Stimulated activated naive B cell treated with anti-CD40 and anti-IgM and Interleukin-4, amounts not matched to agents 10 μg/mL and 1 μg/mL and 100 μg/mL, for 72 hours (primary cell): Measurements from ENCODE around the gene EML3.
"Not testable (repeated sequence)": the region's sequence is repeated elsewhere in the genome, so short reads cannot be mapped to it uniquely, and the experiment has no call there.

Experiments used
- ATAC-seq, 2 donors: fragments of 150-1000 bp; cut with Tn5 transposase; replicated peaks; 2 replicates each; pipeline ENCODE4 v1.10.0; 2021; ENCODE audit warnings: moderate library complexity in 1 of 2
- DNase-seq: peaks from one replicate; pipeline ENCODE4 v3.0.0; 2021
- H3K27ac Mint-ChIP-seq: one replicate; pipeline ENCODE4 v1.8.0; 2022; ENCODE audit warnings: mild to moderate bottlenecking, mixed read lengths
- H3K27me3 Mint-ChIP-seq, 2 donors: one replicate each; pipeline ENCODE4 v1.8.0; 2022; ENCODE audit warnings: mixed read lengths in 2 of 2
- H3K36me3 Mint-ChIP-seq, 2 donors: one replicate each; pipeline ENCODE4 v1.8.0; 2022; ENCODE audit warnings: mixed read lengths in 2 of 2, mild to moderate bottlenecking in 1 of 2
- H3K4me1 Mint-ChIP-seq, 2 donors: one replicate each; pipeline ENCODE4 v1.8.0; 2022; ENCODE audit warnings: mixed read lengths in 2 of 2, mild to moderate bottlenecking in 1 of 2
- H3K4me3 Mint-ChIP-seq, 2 donors: one replicate each; pipeline ENCODE4 v1.8.0; 2022; ENCODE audit warnings: mild to moderate bottlenecking in 2 of 2, mixed read lengths in 2 of 2, moderate library complexity in 1 of 2
- H3K9me3 Mint-ChIP-seq, 2 donors: one replicate each; pipeline ENCODE4 v1.8.0; 2022; ENCODE audit warnings: mixed read lengths in 2 of 2, mild to moderate bottlenecking in 1 of 2

Gene EML3

DNA sequence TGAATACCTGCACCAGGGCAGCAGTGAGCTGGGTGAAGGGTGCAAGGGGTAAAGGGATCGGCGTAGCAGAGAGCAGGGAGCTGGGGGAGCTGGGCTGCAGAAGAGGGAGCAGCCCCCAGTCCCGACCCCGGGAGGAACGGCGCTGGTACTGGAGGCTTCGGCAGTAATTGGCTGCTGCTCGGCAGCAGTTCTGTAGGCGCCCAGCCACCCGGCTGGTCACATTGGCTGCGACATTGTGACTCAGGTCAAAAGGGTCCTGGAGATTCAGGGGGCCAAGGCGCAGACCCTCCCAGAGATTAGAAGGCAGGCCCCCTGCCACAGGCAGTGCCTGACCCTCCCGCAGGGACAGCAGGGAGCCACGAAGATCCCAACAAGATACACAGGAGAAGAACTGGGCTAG lies 36.7 kb downstream of the EML3 start:
- Mint-ChIP-seq H3K9me3 (no peaks in the 10 kb centered on the region), H3K27me3 (no peaks in the 10 kb centered on the region), H3K27ac (peak overlapping the region; percentile 80), H3K4me1 (peaks cover 36 to 53% of the 10 kb centered on the region in 2 donors), H3K36me3 (peaks cover 54 to 67% of the 10 kb centered on the region in 2 donors), H3K4me3 (peak overlapping the region; percentile 94 to 97)
- DNase-seq (no peak), ATAC-seq (no peak)

DNA sequence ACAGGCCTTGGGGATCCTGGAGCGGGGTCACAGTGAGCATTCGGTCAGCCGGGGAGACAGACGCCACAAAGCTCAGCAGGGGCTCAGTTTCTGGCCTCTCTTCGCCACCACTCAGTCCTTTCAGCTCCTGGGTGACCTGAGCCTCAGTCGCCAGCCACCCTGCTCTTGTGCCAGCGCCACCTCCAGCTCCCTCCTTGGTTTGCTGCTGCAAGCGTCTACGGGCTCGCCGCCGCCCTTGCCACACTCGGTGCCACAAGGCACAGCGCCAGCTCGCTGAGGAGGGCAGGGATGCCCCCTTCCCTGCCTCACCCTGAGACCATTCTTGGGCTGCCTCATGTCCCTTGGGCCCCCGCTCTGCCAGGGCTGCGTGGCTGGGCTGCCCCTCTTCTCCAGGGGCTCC lies 37.4 kb downstream of the EML3 start:
- ATAC-seq (no peak), DNase-seq (no peak)
- H3K4me1 Mint-ChIP-seq: peaks cover 40 to 60% of the 10 kb centered on the region in 2 donors
- H3K4me3 Mint-ChIP-seq: peak overlapping the region; percentile 94 to 97
- no peaks in the 10 kb centered on the region for H3K27me3 Mint-ChIP-seq
- H3K36me3 Mint-ChIP-seq: peaks cover 58 to 72% of the 10 kb centered on the region in 2 donors
- peak overlapping the region; percentile 99 for H3K27ac Mint-ChIP-seq
- H3K9me3 Mint-ChIP-seq: no peaks in the 10 kb centered on the region

DNA sequence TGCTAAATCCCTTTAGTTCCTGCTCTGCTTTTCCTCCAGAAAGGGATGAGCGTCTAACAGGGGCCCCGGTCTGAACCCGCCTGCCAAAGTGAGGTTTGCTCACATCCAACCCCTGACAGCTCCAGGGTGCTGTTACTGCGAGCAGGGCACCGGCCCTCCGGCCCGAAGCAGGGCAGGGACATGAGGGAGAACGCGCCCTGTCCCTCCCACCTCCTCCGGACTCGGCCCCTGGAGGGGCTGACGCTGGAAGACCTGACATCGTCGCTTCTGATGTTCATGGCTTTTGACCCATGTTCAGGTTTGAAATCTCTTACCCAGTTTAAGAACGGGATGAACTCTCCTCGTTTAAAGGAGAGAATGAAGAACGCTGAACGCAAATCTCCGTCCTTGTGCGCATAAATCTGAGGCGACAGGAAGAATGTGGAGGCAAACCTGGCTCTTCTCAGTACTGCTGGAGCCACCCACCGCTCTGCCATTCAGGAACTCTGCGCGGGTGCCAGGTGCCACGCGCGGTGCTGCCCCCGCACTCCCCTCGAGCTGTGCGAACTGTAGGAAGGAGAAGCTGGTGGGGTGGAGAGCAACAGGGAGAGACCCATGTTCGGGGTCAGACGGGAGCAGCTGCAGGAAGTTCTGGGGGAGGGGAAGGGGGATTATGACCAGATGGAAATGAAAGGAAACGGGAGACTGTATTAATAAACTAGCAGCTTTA lies 38.1 kb downstream of the EML3 start:
- no peaks in the 10 kb centered on the region for H3K9me3 Mint-ChIP-seq
- peak overlapping the region; percentile 99 for H3K27ac Mint-ChIP-seq
- no peaks in the 10 kb centered on the region for H3K27me3 Mint-ChIP-seq
- peak; percentile 17 to 24 for ATAC-seq
- H3K36me3 Mint-ChIP-seq: peaks cover 59 to 77% of the 10 kb centered on the region in 2 donors
- DNase-seq: no peak
- peaks cover 40 to 63% of the 10 kb centered on the region in 2 donors for H3K4me1 Mint-ChIP-seq
- H3K4me3 Mint-ChIP-seq: peak overlapping the region; percentile 94 to 97

- DNase-seq (peak; percentile 99), ATAC-seq (peak; percentile 92 to 93)
- Mint-ChIP-seq H3K9me3 (no peaks in the 10 kb centered on the region), H3K36me3 (peaks cover 62 to 78% of the 10 kb centered on the region in 2 donors), H3K27me3 (no peaks in the 10 kb centered on the region), H3K27ac (peak within 1 kb of the TSS; percentile 99), H3K4me3 (peak within 1 kb of the TSS; percentile 94 to 97), H3K4me1 (peaks cover 40 to 63% of the 10 kb centered on the region in 2 donors)
These were observed 38.8 kb downstream of the EML3 start, which contains the start of gene EEF1G for GRCh38 chr11:62573592-62574362. Gene EEF1G (minus strand): TSS chr11:62573891. CDS start chr11:62573842, 49 bp downstream.

DNA sequence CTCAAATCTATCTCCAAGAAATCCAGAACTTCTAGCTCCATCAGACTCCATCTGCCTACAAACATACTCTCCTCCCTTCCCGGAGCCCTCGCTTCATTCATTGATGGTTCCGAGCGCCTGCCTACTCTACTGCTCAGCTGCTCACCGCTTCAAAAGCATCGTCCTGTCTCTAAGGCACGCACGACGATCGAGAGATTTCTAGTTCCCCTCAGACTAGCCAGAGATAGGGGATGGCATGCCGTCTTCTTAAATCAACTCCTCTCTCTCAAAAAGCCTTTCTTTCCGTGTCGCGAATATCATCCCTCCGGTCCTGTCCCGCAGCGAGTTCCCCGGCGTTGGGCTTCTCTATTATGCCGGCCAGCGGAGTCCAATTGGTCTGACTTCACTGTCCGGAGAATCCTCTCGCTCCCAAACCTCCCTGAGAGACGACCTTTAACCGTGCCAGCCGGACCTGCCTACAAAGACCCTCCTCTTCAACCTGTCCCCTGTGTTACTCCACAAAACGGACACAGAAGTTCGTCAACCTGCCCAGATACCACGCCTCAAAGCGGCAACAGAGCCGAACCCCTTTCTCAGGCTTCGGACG lies 39.5 kb downstream of the EML3 start:
- no peaks in the 10 kb centered on the region for H3K27me3 Mint-ChIP-seq
- peak; percentile 10 to 22 for ATAC-seq
- H3K4me3 Mint-ChIP-seq: peak overlapping the region; percentile 94 to 97
- H3K36me3 Mint-ChIP-seq: peaks cover 59 to 75% of the 10 kb centered on the region in 2 donors
- no peaks in the 10 kb centered on the region for H3K9me3 Mint-ChIP-seq
- peaks cover 40 to 63% of the 10 kb centered on the region in 2 donors for H3K4me1 Mint-ChIP-seq
- H3K27ac Mint-ChIP-seq: peak overlapping the region; percentile 99
- DNase-seq: no peak

DNA sequence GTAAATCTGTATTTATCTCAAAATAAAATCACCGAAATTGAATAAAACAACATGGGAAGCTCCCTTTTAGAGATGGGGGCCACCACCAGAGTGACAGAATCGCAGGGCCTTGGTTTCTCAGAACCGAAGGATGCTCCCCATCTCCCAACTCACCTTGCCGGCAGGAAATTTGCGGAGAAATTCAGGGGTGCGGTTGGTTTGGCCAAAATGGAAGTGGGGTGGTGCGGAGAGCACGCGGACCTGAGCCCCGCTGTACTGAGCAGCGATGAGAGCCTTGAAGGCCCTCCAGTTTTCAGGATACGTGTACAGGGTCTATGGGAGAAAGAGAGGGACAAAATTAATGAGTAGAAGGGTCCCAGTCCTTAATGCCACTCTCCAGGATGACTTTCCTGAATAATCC lies 40.1 kb downstream of the EML3 start:
- Mint-ChIP-seq H3K36me3 (peaks cover 58 to 74% of the 10 kb centered on the region in 2 donors), H3K27me3 (no peaks in the 10 kb centered on the region), H3K9me3 (no peaks in the 10 kb centered on the region), H3K4me1 (peaks cover 42 to 66% of the 10 kb centered on the region in 2 donors), H3K27ac (peak overlapping the region; percentile 99), H3K4me3 (peak overlapping the region; percentile 94 to 97)
- DNase-seq (no peak), ATAC-seq (no peak)

DNA sequence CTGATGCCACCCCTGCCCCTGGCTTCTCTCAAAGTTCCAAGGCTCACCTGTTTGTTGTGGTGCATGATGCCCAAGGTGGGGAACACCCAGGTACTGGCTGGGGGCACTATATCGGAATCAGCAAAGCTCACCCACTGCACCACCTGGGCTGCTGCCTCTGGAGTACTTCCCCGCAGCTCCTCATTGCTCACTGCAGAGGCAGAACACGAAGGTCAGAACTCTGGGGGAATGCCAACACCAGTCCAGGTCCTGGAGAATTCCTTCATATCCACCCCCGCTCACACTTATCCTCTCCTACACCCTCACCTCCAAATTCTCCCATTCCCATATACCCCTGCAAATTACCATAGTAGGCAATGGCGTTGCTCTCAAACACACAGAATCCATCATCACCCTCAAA lies 41.1 kb downstream of the EML3 start:
- H3K4me3 Mint-ChIP-seq: peak overlapping the region; percentile 94 to 97
- peak overlapping the region; percentile 99 for H3K27ac Mint-ChIP-seq
- peaks cover 62 to 73% of the 10 kb centered on the region in 2 donors for H3K36me3 Mint-ChIP-seq

GRCh38 chr11:62570903-62571302 lies 41.7 kb downstream of the EML3 start:
- peak in 1 of 2 donors; percentile 13 for ATAC-seq
- peaks cover 65 to 74% of the 10 kb centered on the region in 2 donors for H3K36me3 Mint-ChIP-seq
- H3K4me3 Mint-ChIP-seq: peak overlapping the region; percentile 94 to 97
- H3K4me1 Mint-ChIP-seq: peaks cover 48 to 72% of the 10 kb centered on the region in 2 donors
- H3K9me3 Mint-ChIP-seq, H3K27me3 Mint-ChIP-seq, DNase-seq: not testable (repeated sequence)
- peak overlapping the region; percentile 99 for H3K27ac Mint-ChIP-seq

More for the DNA sequence above, 41.1 kb downstream of the EML3 start:
- H3K9me3 Mint-ChIP-seq, ATAC-seq, DNase-seq, H3K27me3 Mint-ChIP-seq: not testable (repeated sequence)
- H3K4me1 Mint-ChIP-seq: peaks cover 46 to 72% of the 10 kb centered on the region in 2 donors

DNA sequence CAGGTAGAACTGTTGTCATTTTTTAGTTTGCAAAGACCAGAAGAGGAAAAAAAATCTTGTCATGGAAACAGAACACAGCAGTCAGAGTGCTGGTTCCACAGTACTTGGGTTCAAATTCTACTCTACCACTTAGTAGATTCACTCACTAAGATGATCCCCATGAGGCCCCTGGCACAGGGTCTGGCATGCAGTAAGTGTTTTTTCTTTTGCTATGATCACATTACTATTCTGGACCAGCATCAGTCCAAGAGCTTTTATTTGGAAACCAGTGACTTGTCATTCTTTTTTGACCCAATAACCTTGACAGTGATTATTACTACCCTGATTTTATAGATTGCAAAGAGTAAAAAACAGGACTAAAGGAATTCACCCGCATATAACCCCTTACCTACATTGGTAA lies 43.0 kb downstream of the EML3 start:
- no peak for DNase-seq
- Mint-ChIP-seq H3K36me3 (peaks cover 62 to 69% of the 10 kb centered on the region in 2 donors), H3K9me3 (no peaks in the 10 kb centered on the region), H3K27me3 (no peaks in the 10 kb centered on the region), H3K27ac (no peak overlapping the region), H3K4me3 (no peak overlapping the region), H3K4me1 (peaks cover 42 to 70% of the 10 kb centered on the region in 2 donors)
- no peak for ATAC-seq

GRCh38 chr11:62567018-62567633 lies 45.4 kb downstream of the EML3 start:
- peaks cover 48 to 59% of the 10 kb centered on the region in 2 donors for H3K36me3 Mint-ChIP-seq
- peak overlapping the region in 1 of 2 donors; percentile 63 for H3K4me3 Mint-ChIP-seq
- peak overlapping the region; percentile 77 for H3K27ac Mint-ChIP-seq
- ATAC-seq (peak in 1 of 2 donors; percentile 57), DNase-seq (no peak)
- H3K9me3 Mint-ChIP-seq: no peaks in the 10 kb centered on the region
- no peaks in the 10 kb centered on the region for H3K27me3 Mint-ChIP-seq
- peaks cover 37 to 65% of the 10 kb centered on the region in 2 donors for H3K4me1 Mint-ChIP-seq

DNA sequence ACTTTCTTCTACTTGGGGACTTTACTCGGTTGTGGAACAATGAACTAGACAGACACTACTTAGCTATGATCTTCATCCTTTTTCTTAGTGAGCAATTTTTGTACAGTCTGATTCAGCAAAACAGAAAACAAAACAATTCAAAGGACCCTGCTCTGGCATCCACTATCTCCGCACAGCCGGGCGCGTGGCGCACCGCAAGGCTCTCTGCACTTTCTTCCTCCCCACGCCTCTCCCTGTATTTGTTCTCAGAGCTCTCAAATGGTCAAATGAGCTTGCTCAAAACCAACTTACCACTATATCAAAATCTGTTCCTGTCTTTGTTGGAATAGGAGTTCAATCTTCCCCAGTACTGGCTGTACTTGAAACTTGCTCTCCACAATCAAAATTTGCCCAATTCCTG lies 46.3 kb downstream of the EML3 start:
- H3K9me3 Mint-ChIP-seq: no peaks in the 10 kb centered on the region
- no peak overlapping the region for H3K4me3 Mint-ChIP-seq
- DNase-seq: no peak
- H3K27me3 Mint-ChIP-seq: no peaks in the 10 kb centered on the region
- peaks cover 41 to 57% of the 10 kb centered on the region in 2 donors for H3K36me3 Mint-ChIP-seq
- H3K4me1 Mint-ChIP-seq: peaks cover 35 to 64% of the 10 kb centered on the region in 2 donors
- ATAC-seq: no peak
- peak overlapping the region; percentile 53 for H3K27ac Mint-ChIP-seq

GRCh38 chr11:62565100-62565802 lies 47.3 kb downstream of the EML3 start:
- Mint-ChIP-seq H3K4me1 (peaks cover 33 to 64% of the 10 kb centered on the region in 2 donors), H3K9me3 (no peaks in the 10 kb centered on the region), H3K27ac (peak overlapping the region; percentile 62), H3K27me3 (no peaks in the 10 kb centered on the region), H3K36me3 (peaks cover 36 to 57% of the 10 kb centered on the region in 2 donors), H3K4me3 (no peak overlapping the region)
- ATAC-seq (no peak), DNase-seq (no peak)

GRCh38 chr11:62561677-62562230 lies 50.8 kb downstream of the EML3 start:
- Mint-ChIP-seq H3K4me1 (peaks cover 46 to 78% of the 10 kb centered on the region in 2 donors), H3K27ac (peak overlapping the region; percentile 39), H3K36me3 (peaks cover 39 to 64% of the 10 kb centered on the region in 2 donors)
- ATAC-seq, H3K27me3 Mint-ChIP-seq, DNase-seq, H3K4me3 Mint-ChIP-seq, H3K9me3 Mint-ChIP-seq: not testable (repeated sequence)
